NT2/D1 (cell line): ENCODE results near the gene CACNA1A.

Experiments used
- SUZ12 ChIP-seq: IDR thresholded peaks from 2 replicates; pipeline ENCODE4 v1.6.1; 2011; ENCODE audit not compliant: insufficient read length, insufficient read depth; ENCODE audit errors: extremely low read depth
- YY1 ChIP-seq: IDR thresholded peaks from 2 replicates; pipeline ENCODE4 v1.6.1; 2011; ENCODE audit not compliant: insufficient read length, insufficient read depth
- ZNF274 ChIP-seq: IDR thresholded peaks from 2 replicates; pipeline ENCODE4 v1.6.1; 2011; ENCODE audit warnings: mild to moderate bottlenecking, low read depth, low read length

GRCh38 chr19:13286195-13286985 lies 219.9 kb downstream of the CACNA1A start:
- TF ChIP-seq YY1 (no peak), SUZ12 (no peak), ZNF274 (no peak)
